Osteocyte (in vitro differentiated cells): ENCODE results near the gene PTPRD. TPM values are rescaled to one million over a fixed set of nuclear protein-coding genes. Genes with fewer than 3 reads are reported as not detected.

ENCODE experiments used
- DNase-seq: peaks from one replicate; pipeline ENCODE4 v3.0.0; 2021; ENCODE audit warnings: mixed read lengths; ENCODE audit not compliant: unreplicated experiment; ENCODE audit errors: extremely low spot score
- H3K27ac Mint-ChIP-seq: one replicate; pipeline ENCODE4 v1.8.0; 2021; ENCODE audit warnings: mild to moderate bottlenecking, mixed read lengths; ENCODE audit not compliant: unreplicated experiment
- H3K27me3 Mint-ChIP-seq: one replicate; pipeline ENCODE4 v1.8.0; 2021; ENCODE audit warnings: mixed read lengths; ENCODE audit not compliant: unreplicated experiment
- H3K36me3 Mint-ChIP-seq: one replicate; pipeline ENCODE4 v1.8.0; 2021; ENCODE audit warnings: mixed read lengths; ENCODE audit not compliant: unreplicated experiment
- H3K4me1 Mint-ChIP-seq: one replicate; pipeline ENCODE4 v1.8.0; 2021; ENCODE audit warnings: mixed read lengths; ENCODE audit not compliant: unreplicated experiment
- H3K4me3 Mint-ChIP-seq: one replicate; pipeline ENCODE4 v1.8.0; 2021; ENCODE audit warnings: mild to moderate bottlenecking, moderate library complexity, mixed read lengths; ENCODE audit not compliant: unreplicated experiment
- H3K9me3 Mint-ChIP-seq: one replicate; pipeline ENCODE4 v1.8.0; 2021; ENCODE audit warnings: mixed read lengths; ENCODE audit not compliant: unreplicated experiment
- total RNA-seq: library from RNA; stranded (reverse); gene quantifications from 2 replicates; pipeline ENCODE4 v1.2.1, GENCODE V29; 2021
- TF ChIP-seq, protein P1 (sequence below): fragments of 200-600 bp; sonication (generic); IDR thresholded peaks from 2 replicates; pipeline ENCODE4 v1.5.0; 2021; ENCODE audit warnings: antibody characterized with exemption, mild to moderate bottlenecking, moderate library complexity

Gene PTPRD
- total RNA-seq, 1 donor from 2014 or later: 5.4 TPM

DNA sequence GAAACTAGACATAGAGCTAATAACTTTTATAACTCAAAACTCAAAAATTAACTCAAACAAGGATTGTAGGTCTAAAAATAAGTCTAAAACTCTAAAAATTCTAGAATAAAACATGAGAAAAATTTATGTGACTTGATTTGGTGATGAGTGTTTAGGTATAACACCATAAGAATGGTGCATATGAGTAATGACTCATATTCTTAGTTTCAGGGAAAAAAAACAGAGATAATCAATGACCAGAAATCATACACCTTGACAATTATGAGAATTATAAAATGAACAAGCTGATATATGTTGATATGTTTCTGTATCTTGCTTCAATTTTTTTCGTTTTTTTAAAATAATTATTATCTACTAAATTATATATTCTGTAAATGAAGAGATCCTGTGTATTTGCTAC, 541.2 kb downstream of the PTPRD start:
- TF ChIP-seq, protein P1, sequence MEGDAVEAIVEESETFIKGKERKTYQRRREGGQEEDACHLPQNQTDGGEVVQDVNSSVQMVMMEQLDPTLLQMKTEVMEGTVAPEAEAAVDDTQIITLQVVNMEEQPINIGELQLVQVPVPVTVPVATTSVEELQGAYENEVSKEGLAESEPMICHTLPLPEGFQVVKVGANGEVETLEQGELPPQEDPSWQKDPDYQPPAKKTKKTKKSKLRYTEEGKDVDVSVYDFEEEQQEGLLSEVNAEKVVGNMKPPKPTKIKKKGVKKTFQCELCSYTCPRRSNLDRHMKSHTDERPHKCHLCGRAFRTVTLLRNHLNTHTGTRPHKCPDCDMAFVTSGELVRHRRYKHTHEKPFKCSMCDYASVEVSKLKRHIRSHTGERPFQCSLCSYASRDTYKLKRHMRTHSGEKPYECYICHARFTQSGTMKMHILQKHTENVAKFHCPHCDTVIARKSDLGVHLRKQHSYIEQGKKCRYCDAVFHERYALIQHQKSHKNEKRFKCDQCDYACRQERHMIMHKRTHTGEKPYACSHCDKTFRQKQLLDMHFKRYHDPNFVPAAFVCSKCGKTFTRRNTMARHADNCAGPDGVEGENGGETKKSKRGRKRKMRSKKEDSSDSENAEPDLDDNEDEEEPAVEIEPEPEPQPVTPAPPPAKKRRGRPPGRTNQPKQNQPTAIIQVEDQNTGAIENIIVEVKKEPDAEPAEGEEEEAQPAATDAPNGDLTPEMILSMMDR: no peak
- Mint-ChIP-seq H3K27ac (no peak overlapping the region), H3K4me1 (no peaks in the 10 kb centered on the region), H3K4me3 (no peak overlapping the region), H3K9me3 (no peaks in the 10 kb centered on the region), H3K27me3 (peaks cover 9% of the 10 kb centered on the region), H3K36me3 (no peaks in the 10 kb centered on the region)
- no peak for DNase-seq

DNA sequence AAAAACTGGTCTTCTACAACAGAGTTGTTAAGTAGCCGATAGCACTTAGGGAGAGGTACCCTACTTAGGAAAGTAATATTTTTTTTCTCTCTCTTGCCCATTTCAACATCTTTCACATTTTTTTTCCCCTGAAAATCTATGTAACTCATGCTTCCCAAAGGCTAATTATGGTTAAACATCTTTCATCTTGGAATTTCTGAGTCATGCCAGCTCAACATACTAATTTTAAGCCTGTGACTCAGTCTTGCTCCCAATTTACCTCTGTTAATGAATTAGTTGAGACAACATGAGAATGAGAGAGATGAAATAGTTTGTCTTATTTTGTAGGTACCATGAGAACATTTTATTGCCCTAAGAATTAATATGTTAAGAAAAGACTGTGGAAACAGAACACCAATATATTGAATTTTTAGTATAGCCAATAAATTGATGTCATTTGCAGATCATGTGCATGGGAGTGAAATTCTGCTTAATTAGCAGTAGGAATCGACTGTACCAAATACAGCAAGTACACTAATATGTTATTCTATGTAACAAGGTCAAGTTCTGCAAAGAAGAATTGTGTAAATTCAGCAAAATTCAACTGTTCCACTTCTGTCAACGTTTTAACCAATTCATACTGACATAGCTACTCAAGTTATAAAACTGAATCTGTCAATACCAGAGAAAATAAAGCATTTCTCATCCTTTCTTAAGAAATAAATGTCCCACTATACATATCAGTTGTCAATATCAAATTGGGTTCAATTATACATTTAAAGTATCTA, 550.0 kb downstream of the PTPRD start:
- Mint-ChIP-seq H3K27ac (no peak overlapping the region), H3K4me1 (no peaks in the 10 kb centered on the region), H3K4me3 (no peak overlapping the region), H3K9me3 (no peaks in the 10 kb centered on the region), H3K36me3 (no peaks in the 10 kb centered on the region), H3K27me3 (no peaks in the 10 kb centered on the region)
- DNase-seq: no peak
- TF ChIP-seq, protein P1: no peak

DNA sequence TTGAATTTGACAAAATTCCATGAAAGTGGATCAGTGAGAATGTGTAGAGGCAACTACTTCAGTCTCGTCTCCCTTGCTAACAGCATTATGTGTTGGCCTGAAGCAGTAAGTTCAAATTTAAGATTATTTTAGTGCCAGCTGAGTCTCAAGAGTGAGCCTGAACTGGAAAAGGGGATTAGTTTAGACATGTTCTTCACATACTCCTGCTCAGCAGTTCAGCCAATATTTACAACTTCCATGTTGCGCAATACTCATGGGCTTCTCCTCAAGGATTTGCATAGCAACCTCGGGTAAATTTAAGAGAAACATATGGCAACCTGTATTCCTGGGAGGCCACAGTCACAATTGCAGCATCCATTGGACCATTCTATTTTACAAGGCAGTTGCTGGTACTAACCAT, 553.8 kb downstream of the PTPRD start:
- no peaks in the 10 kb centered on the region for H3K36me3 Mint-ChIP-seq
- H3K4me3 Mint-ChIP-seq: no peak overlapping the region
- no peaks in the 10 kb centered on the region for H3K4me1 Mint-ChIP-seq
- no peak for DNase-seq
- no peaks in the 10 kb centered on the region for H3K9me3 Mint-ChIP-seq
- H3K27ac Mint-ChIP-seq: no peak overlapping the region
- H3K27me3 Mint-ChIP-seq: no peaks in the 10 kb centered on the region
- TF ChIP-seq, protein P1: no peak

- TF ChIP-seq, protein P1: no peak
- no peaks in the 10 kb centered on the region for H3K4me1 Mint-ChIP-seq
- H3K9me3 Mint-ChIP-seq: no peaks in the 10 kb centered on the region
- no peak overlapping the region for H3K4me3 Mint-ChIP-seq
- H3K27ac Mint-ChIP-seq: no peak overlapping the region
- DNase-seq: no peak
- peaks cover 2% of the 10 kb centered on the region for H3K27me3 Mint-ChIP-seq
- no peaks in the 10 kb centered on the region for H3K36me3 Mint-ChIP-seq
Measured at GRCh38 chr9:10055886-10056395, 556.9 kb downstream of the PTPRD start.

GRCh38 chr9:10054456-10054855, 558.3 kb downstream of the PTPRD start:
- Mint-ChIP-seq H3K4me1 (no peaks in the 10 kb centered on the region), H3K27ac (no peak overlapping the region), H3K9me3 (no peaks in the 10 kb centered on the region), H3K36me3 (no peaks in the 10 kb centered on the region), H3K27me3 (peaks cover 2% of the 10 kb centered on the region), H3K4me3 (no peak overlapping the region)
- TF ChIP-seq, protein P1: no peak
- DNase-seq: no peak
